Measurements from ENCODE around the gene MRPL32. TPM values are rescaled to one million over a fixed set of nuclear protein-coding genes. Genes with fewer than 3 reads are reported as not detected.
"Not testable (repeated sequence)": the region's sequence is repeated elsewhere in the genome, so short reads cannot be mapped to it uniquely, and the experiment has no call there.

The MRPL32 gene
- total RNA-seq: 10 to 100 TPM; 49.0 to 57.7 (median 51.1) TPM

DNA sequence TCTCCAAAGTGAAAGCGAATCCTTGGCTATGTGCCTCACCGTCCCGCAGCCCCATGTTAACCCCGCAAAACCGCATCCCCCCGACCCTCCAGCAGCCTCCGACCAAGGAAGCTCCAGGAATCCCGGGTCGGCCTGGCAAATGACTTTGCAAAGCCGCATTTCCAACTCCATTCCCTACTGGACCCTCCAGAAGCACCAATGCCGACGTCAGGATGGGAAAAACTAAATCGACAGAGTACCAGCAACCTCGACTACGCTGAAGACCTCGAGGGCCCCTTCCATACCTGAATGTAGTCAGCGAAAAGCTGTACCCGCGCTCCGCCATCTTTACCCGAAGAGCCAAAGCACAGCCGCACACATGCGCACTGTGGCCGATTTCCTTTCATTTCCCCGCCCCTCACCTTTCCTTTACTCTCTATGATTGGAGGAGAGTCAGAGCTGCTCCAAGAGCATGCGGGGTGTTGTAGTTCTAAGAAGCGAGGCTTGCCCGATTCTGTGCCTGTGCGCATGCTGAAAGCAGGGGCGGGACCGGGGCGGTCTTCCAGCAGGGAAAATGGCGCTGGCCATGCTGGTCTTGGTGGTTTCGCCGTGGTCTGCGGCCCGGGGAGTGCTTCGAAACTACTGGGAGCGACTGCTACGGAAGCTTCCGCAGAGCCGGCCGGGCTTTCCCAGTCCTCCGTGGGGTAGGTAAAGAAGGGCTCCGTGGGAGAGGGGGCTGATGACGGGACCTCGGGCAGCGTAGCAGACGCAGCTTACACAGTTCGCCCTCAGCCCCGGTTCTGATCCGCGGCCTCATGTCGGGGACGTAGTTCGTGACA, at the start of gene MRPL32, which contains the start of gene PSMA2:
TSS of gene MRPL32 (plus strand) at position 543 of the 818 bp plus-strand sequence. CDS start at position 554, 11 bp downstream.
TSS of gene PSMA2 (minus strand) at position 341 of the 818 bp plus-strand sequence. CDS start at position 325, 16 bp downstream.
- peak within 1 kb of the TSS; percentile 86 to 88 for H3K27ac ChIP-seq
- peaks cover 5 to 8% of the 10 kb centered on the region in 2 donors for H3K4me1 ChIP-seq
- H3K4me3 ChIP-seq: peak within 1 kb of the TSS; percentile 89 to 97 (median 90)
- no peaks in the 10 kb centered on the region for H3K27me3 ChIP-seq
- intact Hi-C loops (cut with DNase I; ENCODE audit: low total_unique reads): no loop called here
- H3K36me3 ChIP-seq: no peaks in the 10 kb centered on the region
- DNase-seq (ENCODE audit: low spot score in 2 of 2): peak; percentile 92 to 96
- no peaks in the 10 kb centered on the region for H3K9me3 ChIP-seq
- TF ChIP-seq POLR2A (IDR thresholded peaks at IDR 0.05): peak; percentile 44
- TF ChIP-seq, protein P1, sequence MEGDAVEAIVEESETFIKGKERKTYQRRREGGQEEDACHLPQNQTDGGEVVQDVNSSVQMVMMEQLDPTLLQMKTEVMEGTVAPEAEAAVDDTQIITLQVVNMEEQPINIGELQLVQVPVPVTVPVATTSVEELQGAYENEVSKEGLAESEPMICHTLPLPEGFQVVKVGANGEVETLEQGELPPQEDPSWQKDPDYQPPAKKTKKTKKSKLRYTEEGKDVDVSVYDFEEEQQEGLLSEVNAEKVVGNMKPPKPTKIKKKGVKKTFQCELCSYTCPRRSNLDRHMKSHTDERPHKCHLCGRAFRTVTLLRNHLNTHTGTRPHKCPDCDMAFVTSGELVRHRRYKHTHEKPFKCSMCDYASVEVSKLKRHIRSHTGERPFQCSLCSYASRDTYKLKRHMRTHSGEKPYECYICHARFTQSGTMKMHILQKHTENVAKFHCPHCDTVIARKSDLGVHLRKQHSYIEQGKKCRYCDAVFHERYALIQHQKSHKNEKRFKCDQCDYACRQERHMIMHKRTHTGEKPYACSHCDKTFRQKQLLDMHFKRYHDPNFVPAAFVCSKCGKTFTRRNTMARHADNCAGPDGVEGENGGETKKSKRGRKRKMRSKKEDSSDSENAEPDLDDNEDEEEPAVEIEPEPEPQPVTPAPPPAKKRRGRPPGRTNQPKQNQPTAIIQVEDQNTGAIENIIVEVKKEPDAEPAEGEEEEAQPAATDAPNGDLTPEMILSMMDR (IDR thresholded peaks at IDR 0.05): no peak
- peak; percentile 36 to 91 (median 47) for TF ChIP-seq POLR2AphosphoS5 (IDR thresholded peaks at IDR 0.05)

- Histone ChIP-seq H3K9me3 (no peaks in the 10 kb centered on the region), H3K36me3 (no peaks in the 10 kb centered on the region), H3K27ac (no peak overlapping the region), H3K27me3 (no peaks in the 10 kb centered on the region), H3K4me3 (no peak overlapping the region), H3K4me1 (no peaks in the 10 kb centered on the region)
- TF ChIP-seq POLR2AphosphoS5 (IDR thresholded peaks at IDR 0.05): no peak
- TF ChIP-seq POLR2A (IDR thresholded peaks at IDR 0.05): no peak
- TF ChIP-seq, protein P1 (IDR thresholded peaks at IDR 0.05): no peak
- intact Hi-C loops (cut with DNase I; ENCODE audit: low total_unique reads): no loop called here
- no peak for DNase-seq (ENCODE audit: low spot score in 2 of 2)
Observed at GRCh38 chr7:42883950-42884349, 48.2 kb upstream of the MRPL32 start.

- not testable (repeated sequence) for H3K9me3 ChIP-seq
Observed at GRCh38 chr7:42885183-42885582, 47.0 kb upstream of the MRPL32 start.

DNA sequence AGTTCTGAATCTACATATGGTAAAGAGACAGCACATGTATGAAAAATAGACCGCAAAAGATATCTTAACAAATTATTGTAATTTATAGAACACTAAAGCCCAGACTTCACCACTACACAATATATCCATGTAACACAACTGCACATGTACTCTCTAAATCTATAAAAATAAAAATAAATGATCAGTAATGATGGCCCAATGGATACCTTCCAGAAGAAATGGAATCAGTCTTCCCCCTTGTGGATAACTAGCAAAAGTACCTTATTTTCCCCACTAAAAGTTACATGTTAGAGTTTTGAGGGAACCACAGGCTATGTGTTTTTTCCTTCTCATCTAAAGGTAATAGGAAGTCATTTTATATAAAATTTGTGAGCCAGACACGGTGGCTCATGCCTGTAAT, 46.0 kb upstream of the MRPL32 start:
- Histone ChIP-seq H3K4me1 (no peaks in the 10 kb centered on the region), H3K4me3 (no peak overlapping the region), H3K36me3 (no peaks in the 10 kb centered on the region), H3K27ac (no peak overlapping the region), H3K9me3 (no peaks in the 10 kb centered on the region), H3K27me3 (no peaks in the 10 kb centered on the region)
- intact Hi-C loops (cut with DNase I; ENCODE audit: low total_unique reads): no loop called here
- DNase-seq (ENCODE audit: low spot score in 2 of 2): no peak
- no peak for TF ChIP-seq POLR2AphosphoS5 (IDR thresholded peaks at IDR 0.05)
- TF ChIP-seq, protein P1 (IDR thresholded peaks at IDR 0.05): peak in 1 of 3 donors; percentile 23

More at GRCh38 chr7:42885183-42885582, 47.0 kb upstream of the MRPL32 start:
- H3K27me3 ChIP-seq; H3K36me3 ChIP-seq; H3K4me3 ChIP-seq; H3K4me1 ChIP-seq; H3K27ac ChIP-seq; DNase-seq (ENCODE audit: low spot score in 2 of 2); intact Hi-C loops (cut with DNase I; ENCODE audit: low total_unique reads): not testable (repeated sequence)

DNA sequence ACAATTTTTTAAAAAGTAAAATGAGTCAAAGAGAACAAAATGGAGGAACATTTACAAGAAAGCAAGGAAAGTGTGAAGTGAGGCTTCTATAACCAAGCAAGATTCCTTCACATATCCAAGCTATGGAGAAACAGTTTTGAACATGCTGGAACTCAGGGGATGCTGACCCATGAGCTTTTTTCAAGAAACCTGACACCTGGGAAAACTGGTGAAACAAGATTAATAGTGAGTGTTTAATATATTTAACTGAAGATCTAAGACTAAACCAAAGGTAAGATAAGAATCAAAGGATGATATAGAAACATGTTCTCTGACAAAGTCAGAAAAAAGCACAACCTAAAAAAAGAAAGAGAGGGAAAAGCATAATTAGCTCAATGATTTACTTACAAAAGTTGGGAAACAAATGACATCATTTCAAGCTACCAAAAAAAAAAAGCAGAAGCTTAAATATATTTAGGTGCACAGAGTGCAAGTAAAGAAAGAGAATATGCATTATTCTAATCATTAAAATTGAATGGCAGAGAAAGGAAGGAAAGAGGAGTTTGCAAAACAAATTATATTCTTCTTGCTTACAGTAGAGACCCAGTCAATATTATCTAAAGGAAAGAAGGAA, 45.2 kb upstream of the MRPL32 start:
- no peaks in the 10 kb centered on the region for H3K36me3 ChIP-seq
- no peaks in the 10 kb centered on the region for H3K27me3 ChIP-seq
- H3K9me3 ChIP-seq: no peaks in the 10 kb centered on the region
- no peak overlapping the region for H3K4me3 ChIP-seq
- H3K27ac ChIP-seq: no peak overlapping the region
- H3K4me1 ChIP-seq: no peaks in the 10 kb centered on the region
- intact Hi-C loops (cut with DNase I; ENCODE audit: low total_unique reads): no loop called here
- TF ChIP-seq POLR2A (IDR thresholded peaks at IDR 0.05) (no peak), POLR2AphosphoS5 (IDR thresholded peaks at IDR 0.05) (no peak)
- TF ChIP-seq, protein P1 (IDR thresholded peaks at IDR 0.05): no peak
- DNase-seq (ENCODE audit: low spot score in 2 of 2): no peak

All from breast epithelium (tissue), 4 donors.